GM12865 (cell line): ENCODE results near the gene KDM6B.
"Not testable (repeated sequence)": the region's sequence is repeated elsewhere in the genome, so short reads cannot be mapped to it uniquely, and the experiment has no call there.

Experiments
- DNase-seq: peaks from one replicate; pipeline ENCODE4 v3.0.0; 2010; ENCODE audit warnings: low read depth
- H3K4me3 ChIP-seq: 2 replicates; pipeline ENCODE4 v1.5.1; 2011; ENCODE audit warnings: mild to moderate bottlenecking, low read depth, low read length, control low read depth
- TF ChIP-seq, protein P1 (sequence below): IDR thresholded peaks from 2 replicates; pipeline ENCODE4 v1.5.1; 2011; ENCODE audit warnings: low read length, control low read depth, low read depth, inconsistent platforms; ENCODE audit not compliant: insufficient read depth; ENCODE audit errors: missing control alignments

Gene KDM6B

GRCh38 chr17:7857713-7858521 lies 23.9 kb downstream of the KDM6B start, which contains the start of gene CYB5D1:
Gene CYB5D1 (plus strand): TSS chr17:7858003. CDS start chr17:7858135, 132 bp downstream.
- TF ChIP-seq, protein P1, sequence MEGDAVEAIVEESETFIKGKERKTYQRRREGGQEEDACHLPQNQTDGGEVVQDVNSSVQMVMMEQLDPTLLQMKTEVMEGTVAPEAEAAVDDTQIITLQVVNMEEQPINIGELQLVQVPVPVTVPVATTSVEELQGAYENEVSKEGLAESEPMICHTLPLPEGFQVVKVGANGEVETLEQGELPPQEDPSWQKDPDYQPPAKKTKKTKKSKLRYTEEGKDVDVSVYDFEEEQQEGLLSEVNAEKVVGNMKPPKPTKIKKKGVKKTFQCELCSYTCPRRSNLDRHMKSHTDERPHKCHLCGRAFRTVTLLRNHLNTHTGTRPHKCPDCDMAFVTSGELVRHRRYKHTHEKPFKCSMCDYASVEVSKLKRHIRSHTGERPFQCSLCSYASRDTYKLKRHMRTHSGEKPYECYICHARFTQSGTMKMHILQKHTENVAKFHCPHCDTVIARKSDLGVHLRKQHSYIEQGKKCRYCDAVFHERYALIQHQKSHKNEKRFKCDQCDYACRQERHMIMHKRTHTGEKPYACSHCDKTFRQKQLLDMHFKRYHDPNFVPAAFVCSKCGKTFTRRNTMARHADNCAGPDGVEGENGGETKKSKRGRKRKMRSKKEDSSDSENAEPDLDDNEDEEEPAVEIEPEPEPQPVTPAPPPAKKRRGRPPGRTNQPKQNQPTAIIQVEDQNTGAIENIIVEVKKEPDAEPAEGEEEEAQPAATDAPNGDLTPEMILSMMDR = no peak

DNA sequence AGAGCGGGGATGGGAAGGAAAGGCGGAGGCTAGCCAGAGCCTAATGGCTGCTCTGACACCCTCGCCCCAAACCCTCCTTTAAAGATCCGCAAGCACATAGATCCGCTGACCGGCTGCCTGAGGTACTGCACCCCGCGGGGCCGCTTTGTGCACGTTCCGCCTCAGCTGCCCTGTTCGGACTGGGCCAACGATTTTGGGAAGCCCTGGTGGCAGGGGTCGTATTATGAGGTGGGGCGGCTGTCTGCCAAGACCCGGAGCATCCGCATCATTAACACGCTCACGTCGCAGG lies 24.4 kb downstream of the KDM6B start:
- peak; percentile 68 for DNase-seq
- TF ChIP-seq, protein P1 = peak; percentile 34
- H3K4me3 ChIP-seq = peak overlapping the region; percentile 78

More at GRCh38 chr17:7857713-7858521, 23.9 kb downstream of the KDM6B start, which contains the start of gene CYB5D1:
- H3K4me3 ChIP-seq = peak within 1 kb of the TSS; percentile 78
- peak; percentile 96 for DNase-seq

GRCh38 chr17:7859028-7859427 lies 25.0 kb downstream of the KDM6B start:
- no peak for DNase-seq
- H3K4me3 ChIP-seq = peak overlapping the region; percentile 78
- TF ChIP-seq, protein P1 = no peak

DNA sequence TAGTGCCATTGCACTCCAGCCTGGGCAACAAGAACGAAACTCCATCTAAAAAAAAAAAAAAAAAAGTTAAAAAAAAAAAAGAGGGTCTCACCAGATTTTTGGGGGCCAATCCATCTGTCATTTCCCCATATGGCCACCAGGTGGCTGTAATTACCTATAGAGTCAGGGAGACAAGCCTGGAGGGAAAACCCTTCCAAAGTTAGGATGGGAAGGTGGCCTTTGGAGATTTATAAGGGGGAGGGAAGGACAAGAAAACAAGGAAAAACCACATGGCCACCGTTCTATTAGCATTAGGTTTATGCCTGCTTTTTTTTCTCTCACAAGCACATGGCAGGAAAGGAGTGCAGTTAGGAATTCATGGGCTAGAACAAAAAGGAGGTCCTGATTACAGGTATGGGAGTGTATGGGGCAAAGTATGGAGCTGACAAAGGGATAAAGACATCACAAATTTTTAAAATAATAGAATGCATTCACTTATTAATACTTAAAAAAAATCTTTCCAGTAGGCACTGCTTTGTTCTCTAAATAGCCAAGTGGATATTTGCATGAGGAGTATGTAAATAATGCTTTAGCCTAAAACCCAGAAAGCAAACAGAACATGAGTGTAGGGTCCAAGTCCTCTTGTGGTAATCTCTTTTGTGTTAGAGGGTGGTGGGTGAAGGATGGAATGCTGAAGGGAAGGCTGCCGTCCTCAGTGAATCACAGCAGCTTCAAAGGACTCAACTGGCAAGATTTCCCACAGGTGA lies 28.8 kb downstream of the KDM6B start:
- no peak overlapping the region for H3K4me3 ChIP-seq
- TF ChIP-seq, protein P1 = peak; percentile 64
- DNase-seq = no peak

GRCh38 chr17:7864384-7864783 lies 30.4 kb downstream of the KDM6B start:
- H3K4me3 ChIP-seq, DNase-seq: not testable (repeated sequence)

- no peak overlapping the region for H3K4me3 ChIP-seq
- TF ChIP-seq, protein P1 = no peak
- no peak for DNase-seq
Observed at GRCh38 chr17:7864995-7865650, 31.1 kb downstream of the KDM6B start.

DNA sequence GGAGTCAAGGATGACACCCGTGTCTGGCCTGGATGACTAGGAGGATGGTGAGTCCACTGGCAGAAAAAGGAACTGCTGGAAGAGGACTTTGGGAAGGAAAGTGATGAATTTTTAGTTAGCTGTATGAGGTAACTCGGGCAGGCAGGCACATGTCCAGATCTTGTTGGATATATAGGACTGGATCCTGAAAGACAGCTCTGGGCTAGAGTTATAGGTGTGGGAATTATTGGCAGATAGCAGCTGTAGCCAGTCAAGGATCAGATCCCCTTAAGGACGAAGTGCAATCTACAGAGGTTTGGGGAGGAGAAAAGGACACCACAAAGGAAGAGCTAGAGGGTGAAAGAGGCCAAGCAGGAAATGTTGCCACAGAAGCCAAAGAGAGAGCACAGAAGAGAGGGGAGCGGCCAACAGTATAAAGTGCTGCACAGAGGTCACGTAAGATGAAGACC lies 33.9 kb downstream of the KDM6B start:
- TF ChIP-seq, protein P1 = no peak
- DNase-seq = no peak
- H3K4me3 ChIP-seq = no peak overlapping the region
